ENCODE data around the gene POLR3H.
"Not testable (repeated sequence)": the region's sequence is repeated elsewhere in the genome, so short reads cannot be mapped to it uniquely, and the experiment has no call there.

The POLR3H gene

GRCh38 chr22:41543854-41544670 lies at the start of gene POLR3H:
Gene POLR3H (minus strand): TSS chr22:41544470. CDS start chr22:41544101, 369 bp downstream.
- H3K9me3 Mint-ChIP-seq, result no peaks in the 10 kb centered on the region
- H3K4me3 Mint-ChIP-seq, result peak within 1 kb of the TSS; percentile 94 to 95
- peak; percentile 99 for ATAC-seq
- DNase-seq, result peak; percentile 92 to 96
- H3K27ac Mint-ChIP-seq, result peak within 1 kb of the TSS; percentile 97
- no peaks in the 10 kb centered on the region for H3K27me3 Mint-ChIP-seq
- H3K4me1 Mint-ChIP-seq, result peaks cover 51% of the 10 kb centered on the region

- H3K27me3 Mint-ChIP-seq, H3K4me3 Mint-ChIP-seq, H3K9me3 Mint-ChIP-seq, DNase-seq, ATAC-seq, H3K27ac Mint-ChIP-seq: not testable (repeated sequence)
- H3K4me1 Mint-ChIP-seq, result peaks cover 22% of the 10 kb centered on the region
Observed at GRCh38 chr22:41593336-41593960, 49.2 kb upstream of the POLR3H start.

GRCh38 chr22:41589391-41590241 lies 45.3 kb upstream of the POLR3H start, which contains the start of gene PMM1:
Gene PMM1 (minus strand): TSS chr22:41589840. CDS start chr22:41589805, 35 bp downstream.
- DNase-seq, result peak; percentile 100
- no peaks in the 10 kb centered on the region for H3K9me3 Mint-ChIP-seq
- peak; percentile 96 for ATAC-seq
- peak within 1 kb of the TSS; percentile 96 to 98 for H3K4me3 Mint-ChIP-seq
- H3K27me3 Mint-ChIP-seq, result no peaks in the 10 kb centered on the region
- peaks cover 22% of the 10 kb centered on the region for H3K4me1 Mint-ChIP-seq
- peak within 1 kb of the TSS; percentile 97 to 99 for H3K27ac Mint-ChIP-seq

GRCh38 chr22:41587347-41587723 lies 43.1 kb upstream of the POLR3H start:
- Mint-ChIP-seq H3K4me3 (no peak overlapping the region), H3K27ac (peak overlapping the region in 1 of 2 donors; percentile 6), H3K4me1 (peaks cover 22% of the 10 kb centered on the region), H3K27me3 (no peaks in the 10 kb centered on the region), H3K9me3 (no peaks in the 10 kb centered on the region)
- no peak for DNase-seq
- ATAC-seq, result no peak

- H3K4me3 Mint-ChIP-seq, result no peak overlapping the region
- no peaks in the 10 kb centered on the region for H3K27me3 Mint-ChIP-seq
- peaks cover 28% of the 10 kb centered on the region for H3K4me1 Mint-ChIP-seq
- H3K9me3 Mint-ChIP-seq, result no peaks in the 10 kb centered on the region
- no peak for DNase-seq
- ATAC-seq, result no peak
- H3K27ac Mint-ChIP-seq, result no peak overlapping the region
Observed at GRCh38 chr22:41585898-41586297, 41.6 kb upstream of the POLR3H start.

- Mint-ChIP-seq H3K9me3 (no peaks in the 10 kb centered on the region), H3K4me1 (peaks cover 33% of the 10 kb centered on the region), H3K27ac (no peak overlapping the region), H3K27me3 (no peaks in the 10 kb centered on the region), H3K4me3 (no peak overlapping the region)
- ATAC-seq (no peak), DNase-seq (no peak)
Observed at GRCh38 chr22:41584881-41585280, 40.6 kb upstream of the POLR3H start.

- Mint-ChIP-seq H3K27me3 (no peaks in the 10 kb centered on the region), H3K4me3 (no peak overlapping the region), H3K9me3 (no peaks in the 10 kb centered on the region), H3K4me1 (peaks cover 14% of the 10 kb centered on the region), H3K27ac (no peak overlapping the region)
- DNase-seq, result no peak
- no peak for ATAC-seq
Observed at GRCh38 chr22:41582694-41583093, 38.4 kb upstream of the POLR3H start.

GRCh38 chr22:41579997-41580355 lies 35.7 kb upstream of the POLR3H start:
- H3K27me3 Mint-ChIP-seq, result no peaks in the 10 kb centered on the region
- H3K4me3 Mint-ChIP-seq, result no peak overlapping the region
- no peak for ATAC-seq
- peak overlapping the region in 1 of 2 donors; percentile 38 for H3K27ac Mint-ChIP-seq
- DNase-seq, result no peak
- H3K4me1 Mint-ChIP-seq, result peaks cover 11% of the 10 kb centered on the region
- H3K9me3 Mint-ChIP-seq, result no peaks in the 10 kb centered on the region

GRCh38 chr22:41579297-41579996 lies 35.2 kb upstream of the POLR3H start:
- H3K4me1 Mint-ChIP-seq, result peaks cover 11% of the 10 kb centered on the region
- DNase-seq, result no peak
- no peak overlapping the region for H3K4me3 Mint-ChIP-seq
- no peaks in the 10 kb centered on the region for H3K27me3 Mint-ChIP-seq
- peak overlapping the region in 1 of 2 donors; percentile 63 for H3K27ac Mint-ChIP-seq
- H3K9me3 Mint-ChIP-seq, result no peaks in the 10 kb centered on the region
- no peak for ATAC-seq

- H3K27me3 Mint-ChIP-seq, result no peaks in the 10 kb centered on the region
- ATAC-seq (no peak), DNase-seq (no peak)
- peaks cover 11% of the 10 kb centered on the region for H3K4me1 Mint-ChIP-seq
- no peaks in the 10 kb centered on the region for H3K9me3 Mint-ChIP-seq
- no peak overlapping the region for H3K27ac Mint-ChIP-seq
- no peak overlapping the region for H3K4me3 Mint-ChIP-seq
Observed at GRCh38 chr22:41578818-41579217, 34.5 kb upstream of the POLR3H start.

GRCh38 chr22:41578114-41578513 lies 33.8 kb upstream of the POLR3H start:
- Mint-ChIP-seq H3K4me1 (peaks cover 11% of the 10 kb centered on the region), H3K9me3 (no peaks in the 10 kb centered on the region), H3K4me3 (no peak overlapping the region), H3K27ac (peak overlapping the region in 1 of 2 donors; percentile 42), H3K27me3 (no peaks in the 10 kb centered on the region)
- DNase-seq (no peak), ATAC-seq (no peak)

GRCh38 chr22:41576877-41577276 lies 32.6 kb upstream of the POLR3H start:
- peak overlapping the region in 1 of 2 donors; percentile 27 for H3K27ac Mint-ChIP-seq
- H3K4me1 Mint-ChIP-seq, result peaks cover 11% of the 10 kb centered on the region
- H3K4me3 Mint-ChIP-seq, result no peak overlapping the region
- DNase-seq, result peak; percentile 30 to 37
- no peaks in the 10 kb centered on the region for H3K9me3 Mint-ChIP-seq
- no peaks in the 10 kb centered on the region for H3K27me3 Mint-ChIP-seq
- peak; percentile 68 for ATAC-seq

GRCh38 chr22:41575533-41575932 lies 31.3 kb upstream of the POLR3H start:
- Mint-ChIP-seq H3K27ac (peak overlapping the region in 1 of 2 donors; percentile 22), H3K9me3 (no peaks in the 10 kb centered on the region), H3K4me1 (peaks cover 5% of the 10 kb centered on the region), H3K4me3 (no peak overlapping the region), H3K27me3 (no peaks in the 10 kb centered on the region)
- DNase-seq (no peak), ATAC-seq (no peak)

- Mint-ChIP-seq H3K27me3 (no peaks in the 10 kb centered on the region), H3K27ac (no peak overlapping the region), H3K4me1 (no peaks in the 10 kb centered on the region), H3K4me3 (no peak overlapping the region), H3K9me3 (no peaks in the 10 kb centered on the region)
- DNase-seq (no peak), ATAC-seq (no peak)
Observed at GRCh38 chr22:41574847-41575381, 30.6 kb upstream of the POLR3H start.

- Mint-ChIP-seq H3K27ac (no peak overlapping the region), H3K4me1 (no peaks in the 10 kb centered on the region), H3K4me3 (no peak overlapping the region), H3K27me3 (no peaks in the 10 kb centered on the region), H3K9me3 (no peaks in the 10 kb centered on the region)
- no peak for ATAC-seq
- no peak for DNase-seq
Observed at GRCh38 chr22:41573677-41574076, 29.4 kb upstream of the POLR3H start.

Measured in stimulated activated naive CD8-positive, alpha-beta T cell treated with anti-CD3 and anti-CD28 coated beads, Interleukin-15, amount 100 ng/mL, for 72 hours (primary cell).